Calu3 (cell line): ENCODE measurements around the gene ZNF189. TPM values are rescaled to one million over a fixed set of nuclear protein-coding genes. Genes with fewer than 3 reads are reported as not detected.
A peak's percentile ranks its signal among the peaks of the same experiment; 100 is the strongest.

Experiments used
- BruUV-seq: library from RNA; stranded (reverse); fragments of 400-500 nt; replicated peaks from 2 replicates; lab custom pipeline; 2021; lab: Mats Ljungman, UMichigan
- CTCF ChIA-PET: fragments of 300-600 bp; sonication (Branson Sonifier 250); formaldehyde crosslinking; loops from one replicate; lab custom pipeline; 2022; ENCODE audit warnings: antibody characterized with exemption; lab: Charles Lee
- DNase-seq: peaks from one replicate; pipeline ENCODE4 v3.0.0; 2022
- H3K27ac Mint-ChIP-seq: one replicate; pipeline ENCODE4 v1.8.0; 2022; ENCODE audit warnings: mixed read lengths; ENCODE audit not compliant: unreplicated experiment
- H3K27me3 Mint-ChIP-seq: one replicate; pipeline ENCODE4 v1.8.0; 2022; ENCODE audit warnings: mixed read lengths; ENCODE audit not compliant: unreplicated experiment
- H3K36me3 Mint-ChIP-seq: one replicate; pipeline ENCODE4 v1.8.0; 2022; ENCODE audit warnings: mild to moderate bottlenecking, moderate library complexity, mixed read lengths; ENCODE audit not compliant: insufficient read depth, unreplicated experiment
- H3K4me1 Mint-ChIP-seq: one replicate; pipeline ENCODE4 v1.8.0; 2022; ENCODE audit warnings: mild to moderate bottlenecking, low read depth, mixed read lengths; ENCODE audit not compliant: unreplicated experiment
- H3K4me3 Mint-ChIP-seq: one replicate; pipeline ENCODE4 v1.8.0; 2022; ENCODE audit warnings: mild to moderate bottlenecking, low read depth, moderate library complexity, mixed read lengths; ENCODE audit not compliant: unreplicated experiment
- H3K9me3 Mint-ChIP-seq: one replicate; pipeline ENCODE4 v1.8.0; 2022; ENCODE audit warnings: low read depth, mixed read lengths; ENCODE audit not compliant: unreplicated experiment
- CTCF ChIP-seq: fragments of 200-600 bp; IDR thresholded peaks from one replicate; pipeline ENCODE4 v1.8.0; 2022; ENCODE audit warnings: antibody characterized with exemption; ENCODE audit not compliant: unreplicated experiment
- intact Hi-C: fragments of 100-400 bp; cut with micrococcal nuclease; formaldehyde crosslinking; loops from one replicate; pipeline ENCODE4 v1.10.0; 2022; ENCODE audit not compliant: unreplicated experiment
- total RNA-seq: library from RNA; stranded (reverse); gene quantifications from 2 replicates; pipeline ENCODE4 v1.2.3, GENCODE V29; 2022

Gene ZNF189
- total RNA-seq, 1 experiment from 2014 or later = 20.1 TPM

DNA sequence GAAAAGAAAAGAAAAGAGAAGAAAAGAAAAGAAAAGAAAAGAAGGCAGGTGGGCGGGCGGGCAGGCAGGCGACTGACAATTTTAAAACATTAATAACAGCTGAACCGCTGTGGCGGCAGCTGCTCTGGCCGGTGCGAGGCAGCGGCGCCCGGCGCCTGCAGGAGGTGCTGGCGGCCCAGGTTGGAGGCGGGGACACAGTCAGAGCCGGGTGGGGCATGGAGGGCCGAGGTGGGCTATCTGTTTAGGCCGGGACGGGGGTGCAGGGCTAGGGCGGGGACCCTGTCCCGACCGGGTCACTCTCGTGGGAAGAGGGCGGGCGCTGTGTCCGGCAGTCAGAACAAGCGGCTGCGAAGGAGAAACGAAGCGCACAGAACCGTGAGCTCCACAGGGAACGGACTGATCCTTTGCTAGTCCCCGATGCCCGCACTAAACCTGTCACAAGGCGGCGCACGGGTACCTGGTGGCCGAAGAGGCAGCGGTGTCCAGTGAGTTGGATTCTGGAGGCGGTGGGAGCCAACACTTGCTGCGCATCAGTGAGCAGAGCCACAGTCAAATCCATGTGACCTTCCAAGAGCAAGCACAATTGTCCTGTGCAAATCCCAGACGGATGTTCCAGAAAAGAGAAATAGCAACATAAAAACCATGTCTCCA, 50.5 kb downstream of the ZNF189 start:
- H3K4me1 Mint-ChIP-seq = peaks cover 21% of the 10 kb centered on the region
- BruUV-seq = no TSS peak
- DNase-seq = peak; percentile 85
- intact Hi-C loops = loop anchor here (2.0 to 5.0 kb wide), 2 partner anchors 50 to 132 kb away; partner anchors contain the start of genes MRPL50 and ZNF189
- peak; percentile 50 for TF ChIP-seq CTCF
- CTCF ChIA-PET = interaction anchor here (0.6 to 1.5 kb wide), 11 partner anchors 10 to 137 kb away, joined by 3 to 21 read pairs (median 5); partner anchors contain the start of genes MRPL50, RNF20 and ZNF189
- H3K4me3 Mint-ChIP-seq = peak overlapping the region; percentile 64
- H3K36me3 Mint-ChIP-seq = peaks cover 19% of the 10 kb centered on the region
- peak overlapping the region; percentile 78 for H3K27ac Mint-ChIP-seq
- H3K9me3 Mint-ChIP-seq = peaks cover 2% of the 10 kb centered on the region
- no peaks in the 10 kb centered on the region for H3K27me3 Mint-ChIP-seq

GRCh38 chr9:101450931-101451330, 52.3 kb downstream of the ZNF189 start:
- intact Hi-C loops = loop anchor here (10.0 kb wide), 1 partner anchor 336 kb away; no protein-coding TSS in a partner anchor
- no peak for DNase-seq
- Mint-ChIP-seq H3K36me3 (peaks cover 13% of the 10 kb centered on the region), H3K27me3 (no peaks in the 10 kb centered on the region), H3K9me3 (peaks cover 2% of the 10 kb centered on the region), H3K4me3 (no peak overlapping the region), H3K4me1 (peaks cover 9% of the 10 kb centered on the region), H3K27ac (no peak overlapping the region)
- CTCF ChIA-PET = no interaction called here
- no TSS peak for BruUV-seq
- TF ChIP-seq CTCF = no peak

DNA sequence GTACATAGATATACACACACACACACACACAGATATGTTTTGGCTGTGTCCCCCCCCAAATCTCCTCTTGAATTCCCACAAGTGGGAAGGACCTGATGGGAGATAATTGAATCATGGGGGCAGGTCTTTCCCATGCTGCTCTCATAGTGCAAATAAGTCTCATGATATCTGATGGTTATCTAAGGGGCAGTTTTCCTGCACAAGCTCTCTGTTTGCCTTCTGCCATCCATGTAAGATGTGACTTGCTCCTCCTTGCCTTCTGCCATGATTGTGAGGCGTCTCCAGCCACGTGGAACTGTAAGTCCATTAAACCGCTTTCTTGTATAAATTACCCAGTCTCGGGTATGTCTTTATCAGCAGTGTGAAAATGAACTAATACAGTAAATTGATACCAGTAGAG, 52.8 kb downstream of the ZNF189 start:
- intact Hi-C loops = loop anchor here (10.0 kb wide), 1 partner anchor 337 kb away; no protein-coding TSS in a partner anchor
- CTCF ChIA-PET = no interaction called here
- H3K27ac Mint-ChIP-seq = no peak overlapping the region
- no peaks in the 10 kb centered on the region for H3K27me3 Mint-ChIP-seq
- H3K4me3 Mint-ChIP-seq = no peak overlapping the region
- no peak for DNase-seq
- H3K4me1 Mint-ChIP-seq = peaks cover 9% of the 10 kb centered on the region
- H3K36me3 Mint-ChIP-seq = peaks cover 13% of the 10 kb centered on the region
- TF ChIP-seq CTCF = no peak
- BruUV-seq = no TSS peak
- peaks cover 2% of the 10 kb centered on the region for H3K9me3 Mint-ChIP-seq

DNA sequence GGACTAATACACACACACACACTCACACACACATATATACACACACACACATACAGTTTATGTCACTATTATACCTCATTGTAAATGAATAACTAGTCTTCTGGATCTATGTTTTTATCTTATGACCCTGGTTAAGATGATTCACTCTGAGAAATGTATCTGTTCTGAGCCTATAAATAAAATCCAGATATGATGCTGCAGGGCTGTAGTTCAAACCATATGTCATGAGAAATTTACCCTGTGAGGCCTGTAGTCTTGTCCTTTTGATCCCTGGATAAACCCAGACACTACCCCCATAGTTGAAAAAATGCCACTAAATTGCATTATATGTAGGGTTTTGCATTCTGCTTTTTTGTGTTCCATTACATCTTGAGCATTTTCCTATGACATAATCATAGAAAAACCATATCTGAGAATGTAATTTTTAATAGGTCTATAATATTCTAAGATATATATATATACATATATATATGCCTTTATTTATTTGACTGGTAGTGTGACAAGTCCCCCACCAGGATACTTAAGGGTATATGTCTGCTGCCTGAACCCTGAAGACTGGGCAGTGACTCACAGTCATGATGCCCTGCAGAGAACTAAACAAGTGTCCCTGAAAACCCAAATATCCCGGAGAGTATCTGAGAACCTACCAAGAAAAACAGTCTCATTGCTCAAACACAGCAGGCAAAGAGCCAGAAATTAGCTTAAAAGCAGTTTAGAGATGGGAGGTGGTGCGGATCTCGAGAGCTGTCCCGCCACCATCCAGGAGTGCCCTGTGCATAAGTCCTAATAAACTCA, 55.3 kb downstream of the ZNF189 start:
- H3K4me1 Mint-ChIP-seq = peaks cover 7% of the 10 kb centered on the region
- no peak overlapping the region for H3K27ac Mint-ChIP-seq

More for the DNA sequence above, 55.3 kb downstream of the ZNF189 start:
- Mint-ChIP-seq H3K36me3 (peaks cover 6% of the 10 kb centered on the region), H3K9me3 (peaks cover 2% of the 10 kb centered on the region), H3K27me3 (no peaks in the 10 kb centered on the region), H3K4me3 (no peak overlapping the region)
- no TSS peak for BruUV-seq
- CTCF ChIA-PET = no interaction called here
- DNase-seq = no peak
- no peak for TF ChIP-seq CTCF
- intact Hi-C loops = loop anchor here (10.0 kb wide), 1 partner anchor 339 kb away; no protein-coding TSS in a partner anchor
